ENCODE measurements around the gene KIF26A. TPM values are rescaled to one million over a fixed set of nuclear protein-coding genes. Genes with fewer than 3 reads are reported as not detected.
A peak's percentile ranks its signal among the peaks of the same experiment; 100 is the strongest.

KIF26A gene
- total RNA-seq, 1 donor: not detected

DNA sequence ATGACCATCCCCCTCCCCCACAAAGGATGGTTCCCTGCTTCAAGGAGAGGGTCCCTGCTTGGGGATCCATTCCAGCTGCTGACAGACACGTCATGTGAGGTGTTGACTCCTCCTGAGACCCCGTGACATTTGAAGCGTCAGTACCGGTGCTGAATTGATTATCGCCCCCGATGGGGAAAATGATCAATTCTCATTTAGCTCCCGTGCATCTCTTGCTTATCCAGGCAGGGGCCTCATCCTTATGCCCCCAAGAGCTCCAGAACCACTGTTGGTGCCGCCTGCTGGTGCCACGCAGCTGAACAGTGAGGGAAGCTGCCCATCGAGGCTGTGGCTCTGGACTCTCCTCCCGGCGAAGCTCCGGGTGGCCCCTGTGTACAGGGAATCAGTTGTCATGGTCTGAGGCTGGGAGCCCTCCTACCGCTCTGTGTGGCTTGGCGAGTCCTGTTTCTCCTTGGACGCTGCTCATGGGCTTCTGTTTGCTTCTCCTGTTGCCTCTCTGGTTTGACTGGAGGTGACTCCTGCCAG is 4.6 kb downstream of the KIF26A start:
- Histone ChIP-seq H3K4me3 (ENCODE audit: insufficient read depth, low read length) (no peak overlapping the region), H3K27me3 (ENCODE audit: insufficient read depth, low read length) (peaks cover 9% of the 10 kb centered on the region)
- DNase-seq (ENCODE audit: insufficient read length, low spot score, missing footprints): peak; percentile 84

DNA sequence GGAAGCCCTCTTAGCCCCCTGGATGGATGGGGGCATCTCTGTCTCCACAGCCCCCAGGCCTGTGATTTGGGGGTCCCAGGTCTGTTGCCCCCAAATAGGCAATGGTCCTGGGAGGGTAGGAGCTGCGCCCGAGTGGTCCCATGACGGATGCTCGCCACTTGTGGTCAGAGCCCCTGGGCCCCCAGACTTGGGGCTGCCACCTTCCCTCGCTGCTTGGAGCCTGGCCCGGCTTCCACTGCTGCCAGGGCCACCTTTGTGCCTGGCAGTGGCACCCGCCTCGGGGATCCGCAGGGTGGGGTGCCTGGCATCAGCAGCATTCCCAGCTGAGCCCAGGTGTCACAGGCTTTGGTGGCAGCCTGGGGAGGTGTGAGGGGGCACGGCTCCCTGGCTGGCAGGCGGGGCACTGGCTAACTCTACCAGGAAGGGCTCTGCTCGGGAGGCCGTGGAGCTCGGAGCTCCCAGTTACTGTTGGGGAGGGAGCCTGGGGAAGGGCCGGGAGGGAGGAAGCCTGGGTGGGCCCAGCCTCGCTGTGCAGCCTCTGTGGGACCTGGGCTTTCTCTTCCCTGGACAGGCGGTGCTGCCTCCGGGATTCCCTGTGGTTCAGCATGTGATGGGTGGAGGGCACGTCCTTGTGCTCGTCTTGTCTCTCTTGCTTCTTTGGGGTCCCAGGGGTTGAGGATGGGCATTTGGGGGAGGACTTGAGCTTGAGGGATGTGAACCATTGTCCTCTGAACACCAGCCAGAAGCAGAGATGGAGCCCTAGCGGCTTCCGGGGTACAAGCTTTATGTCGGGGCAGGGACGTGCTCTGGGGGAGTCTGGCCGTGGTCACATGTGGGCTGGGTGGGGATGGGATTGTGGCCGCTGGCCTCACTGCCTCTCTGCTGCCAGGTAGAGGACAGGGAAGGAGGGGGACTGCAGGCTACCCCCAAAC is 5.4 kb downstream of the KIF26A start:
- no peaks in the 10 kb centered on the region for H3K4me1 ChIP-seq (ENCODE audit: insufficient read depth, low read length)
- H3K36me3 ChIP-seq (ENCODE audit: insufficient read depth, low read length): no peaks in the 10 kb centered on the region

More for the DNA sequence above, 4.6 kb downstream of the KIF26A start:
- Histone ChIP-seq H3K27ac (ENCODE audit: low read depth, low read length) (no peak overlapping the region), H3K79me2 (ENCODE audit: insufficient read depth, low read length) (no peaks in the 10 kb centered on the region), H3K36me3 (ENCODE audit: insufficient read depth, low read length) (no peaks in the 10 kb centered on the region), H3K9me3 (ENCODE audit: low read depth, low read length) (no peaks in the 10 kb centered on the region), H3K4me1 (ENCODE audit: insufficient read depth, low read length) (no peaks in the 10 kb centered on the region), H3K4me2 (ENCODE audit: insufficient read depth, low read length) (no peak overlapping the region), H4K20me1 (ENCODE audit: insufficient read depth, low read length) (no peaks in the 10 kb centered on the region), H2AFZ (ENCODE audit: low read length) (no peak overlapping the region)
- no peak for TF ChIP-seq CTCF (IDR thresholded peaks at IDR 0.05; ENCODE audit: extremely low read depth, low read depth, low read length)

GRCh38 chr14:104144453-104144790 is 6.0 kb downstream of the KIF26A start:
- H3K36me3 ChIP-seq (ENCODE audit: insufficient read depth, low read length): no peaks in the 10 kb centered on the region
- TF ChIP-seq CTCF (IDR thresholded peaks at IDR 0.05; ENCODE audit: extremely low read depth, low read depth, low read length): no peak
- H4K20me1 ChIP-seq (ENCODE audit: insufficient read depth, low read length): no peaks in the 10 kb centered on the region
- peak; percentile 90 for DNase-seq (ENCODE audit: insufficient read length, low spot score, missing footprints)
- no peak overlapping the region for H2AFZ ChIP-seq (ENCODE audit: low read length)
- no peak overlapping the region for H3K4me3 ChIP-seq (ENCODE audit: insufficient read depth, low read length)
- peaks cover 1% of the 10 kb centered on the region for H3K27me3 ChIP-seq (ENCODE audit: insufficient read depth, low read length)
- H3K27ac ChIP-seq (ENCODE audit: low read depth, low read length): no peak overlapping the region
- no peak overlapping the region for H3K4me2 ChIP-seq (ENCODE audit: insufficient read depth, low read length)
- no peaks in the 10 kb centered on the region for H3K79me2 ChIP-seq (ENCODE audit: insufficient read depth, low read length)
- no peaks in the 10 kb centered on the region for H3K4me1 ChIP-seq (ENCODE audit: insufficient read depth, low read length)
- H3K9me3 ChIP-seq (ENCODE audit: low read depth, low read length): no peaks in the 10 kb centered on the region

More for the DNA sequence above, 5.4 kb downstream of the KIF26A start:
- no peak overlapping the region for H3K27ac ChIP-seq (ENCODE audit: low read depth, low read length)
- H3K79me2 ChIP-seq (ENCODE audit: insufficient read depth, low read length): no peaks in the 10 kb centered on the region
- no peak overlapping the region for H3K4me2 ChIP-seq (ENCODE audit: insufficient read depth, low read length)
- H4K20me1 ChIP-seq (ENCODE audit: insufficient read depth, low read length): no peaks in the 10 kb centered on the region
- peak; percentile 92 for DNase-seq (ENCODE audit: insufficient read length, low spot score, missing footprints)
- no peak overlapping the region for H2AFZ ChIP-seq (ENCODE audit: low read length)
- H3K27me3 ChIP-seq (ENCODE audit: insufficient read depth, low read length): peaks cover 7% of the 10 kb centered on the region
- no peak overlapping the region for H3K4me3 ChIP-seq (ENCODE audit: insufficient read depth, low read length)
- TF ChIP-seq CTCF (IDR thresholded peaks at IDR 0.05; ENCODE audit: extremely low read depth, low read depth, low read length): no peak
- no peaks in the 10 kb centered on the region for H3K9me3 ChIP-seq (ENCODE audit: low read depth, low read length)
